Adipocyte (in vitro differentiated cells): ENCODE results near the gene RGS6.
A peak's percentile ranks its signal among the peaks of the same experiment; 100 is the strongest.

Source experiments
- DNase-seq: peaks from one replicate; pipeline ENCODE4 v3.0.0-alpha.2; 2015; ENCODE audit warnings: low read depth
- H3K27me3 ChIP-seq: replicated peaks from 2 replicates; pipeline ENCODE4 v1.7.0; 2013; ENCODE audit warnings: mild to moderate bottlenecking, low read length, moderate library complexity; ENCODE audit not compliant: control insufficient read depth, insufficient read depth
- H3K36me3 ChIP-seq: 2 replicates; pipeline ENCODE4 v1.7.0; 2013; ENCODE audit warnings: low read length, mild to moderate bottlenecking, moderate library complexity; ENCODE audit not compliant: control insufficient read depth, insufficient read depth, severe bottlenecking
- H3K4me1 ChIP-seq: 2 replicates; pipeline ENCODE4 v1.7.0; 2013; ENCODE audit warnings: mild to moderate bottlenecking, low read length, moderate library complexity; ENCODE audit not compliant: control insufficient read depth, insufficient read depth
- H3K4me3 ChIP-seq: 2 replicates; pipeline ENCODE4 v1.7.0; 2013; ENCODE audit warnings: mild to moderate bottlenecking, low read length, moderate library complexity
- H3K9ac ChIP-seq: 2 replicates; pipeline ENCODE4 v1.7.0; 2013; ENCODE audit warnings: mild to moderate bottlenecking, low read length, moderate library complexity
- H3K9me3 ChIP-seq: 2 replicates; pipeline ENCODE4 v1.7.0; 2013; ENCODE audit warnings: mild to moderate bottlenecking, low read length, moderate library complexity; ENCODE audit not compliant: control insufficient read depth

The RGS6 gene

DNA sequence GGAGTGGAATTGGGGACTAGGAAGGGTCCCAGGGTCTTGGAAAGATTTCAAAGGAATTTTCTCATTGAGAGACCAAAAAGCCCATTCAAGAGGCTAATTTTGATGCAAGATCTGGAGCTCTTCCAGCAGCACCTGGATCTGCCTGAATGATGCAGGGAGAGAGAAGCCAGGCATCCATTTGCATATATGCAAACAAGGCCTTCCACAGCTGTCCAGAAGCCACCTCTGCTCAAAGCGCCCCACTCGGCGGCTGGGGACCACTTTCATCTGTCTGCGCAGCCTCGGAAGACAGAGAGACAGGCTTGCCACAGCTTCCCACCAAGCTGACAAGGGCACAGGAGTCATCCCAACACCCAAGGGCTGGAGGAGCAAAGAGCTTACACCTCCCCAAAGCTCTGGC lies 666.1 kb downstream of the RGS6 start:
- H3K4me3 ChIP-seq, result no peak overlapping the region
- H3K9ac ChIP-seq, result no peak overlapping the region
- H3K27me3 ChIP-seq, result peaks cover 11% of the 10 kb centered on the region
- no peaks in the 10 kb centered on the region for H3K36me3 ChIP-seq
- no peaks in the 10 kb centered on the region for H3K4me1 ChIP-seq
- no peaks in the 10 kb centered on the region for H3K9me3 ChIP-seq
- no peak for DNase-seq

DNA sequence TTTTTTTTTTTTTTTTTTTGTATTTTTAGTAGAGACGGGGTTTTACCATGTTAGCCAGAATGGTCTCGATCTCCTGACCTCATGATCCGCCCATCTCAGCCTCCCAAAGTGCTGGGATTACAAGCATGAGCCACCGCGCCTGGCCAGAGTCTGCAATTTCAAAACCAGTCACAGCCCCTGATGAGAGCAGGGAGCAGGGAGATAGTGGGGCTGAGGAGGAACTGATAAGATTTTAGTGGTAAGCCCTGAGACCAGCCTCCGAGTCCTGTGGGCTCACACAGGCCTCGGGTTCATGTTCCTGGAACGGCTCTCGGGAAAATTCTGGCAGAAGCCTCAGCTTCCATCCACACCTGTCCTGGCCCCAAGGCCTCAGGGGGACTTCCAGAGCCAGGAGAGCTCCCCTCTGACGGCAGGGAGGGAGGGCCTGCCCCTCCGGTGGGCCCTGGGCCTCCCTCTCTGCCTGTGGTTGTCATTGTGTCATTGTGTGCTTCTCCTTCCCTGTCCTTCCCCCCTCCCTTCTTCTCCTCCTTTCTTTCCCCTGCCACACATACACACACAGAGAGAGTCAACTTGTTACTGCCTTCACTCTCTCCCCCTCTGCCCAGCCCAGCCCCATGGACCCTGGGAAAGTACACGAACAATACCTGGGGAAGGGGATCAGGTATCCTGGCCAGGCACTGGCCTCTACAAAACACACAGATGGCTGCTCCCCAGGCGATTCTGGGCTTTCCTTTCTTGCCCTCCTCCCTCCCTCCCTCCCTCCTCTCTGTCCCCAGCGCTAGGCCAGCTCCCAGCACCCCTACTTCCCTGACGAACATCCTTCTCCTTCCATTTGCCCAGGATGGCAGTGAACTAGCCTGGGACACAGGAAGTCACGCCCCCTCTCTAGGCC lies 667.6 kb downstream of the RGS6 start:
- H3K9me3 ChIP-seq, result no peaks in the 10 kb centered on the region
- H3K27me3 ChIP-seq, result peaks cover 11% of the 10 kb centered on the region
- H3K4me3 ChIP-seq, result no peak overlapping the region
- no peaks in the 10 kb centered on the region for H3K36me3 ChIP-seq
- H3K4me1 ChIP-seq, result no peaks in the 10 kb centered on the region
- DNase-seq, result no peak
- H3K9ac ChIP-seq, result no peak overlapping the region

DNA sequence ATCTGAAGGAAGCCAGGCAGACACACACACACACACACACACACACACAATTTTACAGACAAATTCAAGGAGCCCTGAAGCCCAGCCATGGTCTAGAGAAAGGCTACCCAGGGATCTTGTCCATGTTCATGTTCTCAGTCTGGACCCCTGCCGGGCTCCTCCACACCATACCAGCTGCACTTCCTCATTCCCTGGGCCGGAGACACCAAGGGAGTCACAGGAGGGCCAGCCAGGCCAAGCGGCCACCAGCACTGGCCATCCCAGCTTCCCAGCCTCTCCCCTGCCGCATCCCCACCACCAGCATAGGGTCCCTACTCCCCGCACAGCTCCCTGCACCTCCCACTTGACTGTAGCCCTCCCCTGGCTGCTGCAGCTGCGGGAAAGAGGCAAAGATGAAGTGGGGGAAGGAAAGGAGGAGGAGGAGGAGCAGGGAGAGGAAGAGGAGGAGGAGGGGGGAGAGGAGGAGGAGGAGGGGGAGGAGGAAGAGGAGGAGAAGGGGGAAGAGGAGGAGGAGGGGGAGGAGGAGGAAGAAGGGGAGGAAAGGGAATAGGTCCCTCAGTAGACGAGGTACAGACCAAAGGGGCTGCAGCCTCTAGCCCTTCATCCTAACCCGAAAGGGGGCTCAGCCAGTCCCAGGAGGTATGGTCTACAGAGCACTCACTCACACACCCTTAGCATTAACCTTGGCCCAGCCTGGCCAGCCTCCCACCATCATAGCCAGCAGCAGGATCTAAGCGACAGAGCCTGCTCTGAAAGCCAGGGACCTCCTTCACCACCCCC lies 668.5 kb downstream of the RGS6 start:
- peaks cover 11% of the 10 kb centered on the region for H3K27me3 ChIP-seq
- H3K36me3 ChIP-seq, result no peaks in the 10 kb centered on the region
- no peaks in the 10 kb centered on the region for H3K4me1 ChIP-seq
- H3K4me3 ChIP-seq, result no peak overlapping the region
- no peaks in the 10 kb centered on the region for H3K9me3 ChIP-seq
- no peak overlapping the region for H3K9ac ChIP-seq
- no peak for DNase-seq

DNA sequence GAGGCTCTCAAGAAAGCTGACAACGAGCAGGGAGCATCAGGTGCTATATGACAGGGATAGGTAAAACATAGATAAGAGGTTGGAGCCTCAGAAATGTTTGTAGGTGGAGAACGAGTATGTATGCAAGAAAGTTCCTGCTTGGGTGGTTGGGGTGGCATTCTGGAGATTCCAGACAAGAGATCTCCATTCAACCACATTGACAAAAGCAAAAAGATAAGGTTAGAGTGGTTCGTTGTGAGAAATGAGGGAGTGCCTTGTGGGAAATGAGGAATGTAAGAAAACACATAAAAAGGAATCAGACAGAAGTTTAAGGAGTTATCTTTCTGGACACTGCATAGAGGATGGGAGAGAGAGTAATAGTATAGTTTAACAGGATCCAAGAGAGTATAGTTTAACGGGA lies 671.4 kb downstream of the RGS6 start:
- DNase-seq, result no peak
- Histone ChIP-seq H3K4me1 (peaks cover 14% of the 10 kb centered on the region), H3K36me3 (no peaks in the 10 kb centered on the region), H3K9ac (no peak overlapping the region), H3K27me3 (no peaks in the 10 kb centered on the region), H3K4me3 (no peak overlapping the region), H3K9me3 (no peaks in the 10 kb centered on the region)

DNA sequence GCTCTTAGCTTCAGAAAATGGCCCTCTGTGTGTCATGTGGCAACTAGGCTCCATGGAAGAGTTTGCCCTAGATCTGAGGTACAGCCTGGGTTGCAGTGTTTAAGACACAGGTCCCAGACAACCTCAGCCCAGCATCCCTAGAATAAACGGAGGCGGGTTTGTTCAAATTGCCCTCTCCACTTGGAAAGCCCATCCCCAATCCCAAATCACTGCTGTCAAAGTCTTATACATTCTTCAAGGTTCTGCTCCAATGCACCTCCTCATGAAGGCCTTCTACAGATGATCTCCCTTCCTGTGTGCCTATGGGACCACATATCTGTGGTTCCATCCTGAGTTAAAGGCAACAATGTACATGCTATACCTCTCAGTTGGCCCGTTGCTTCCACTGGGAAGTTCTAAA lies 671.9 kb downstream of the RGS6 start:
- Histone ChIP-seq H3K4me1 (peaks cover 18% of the 10 kb centered on the region), H3K9me3 (no peaks in the 10 kb centered on the region), H3K36me3 (no peaks in the 10 kb centered on the region), H3K4me3 (no peak overlapping the region), H3K27me3 (no peaks in the 10 kb centered on the region), H3K9ac (no peak overlapping the region)
- no peak for DNase-seq

DNA sequence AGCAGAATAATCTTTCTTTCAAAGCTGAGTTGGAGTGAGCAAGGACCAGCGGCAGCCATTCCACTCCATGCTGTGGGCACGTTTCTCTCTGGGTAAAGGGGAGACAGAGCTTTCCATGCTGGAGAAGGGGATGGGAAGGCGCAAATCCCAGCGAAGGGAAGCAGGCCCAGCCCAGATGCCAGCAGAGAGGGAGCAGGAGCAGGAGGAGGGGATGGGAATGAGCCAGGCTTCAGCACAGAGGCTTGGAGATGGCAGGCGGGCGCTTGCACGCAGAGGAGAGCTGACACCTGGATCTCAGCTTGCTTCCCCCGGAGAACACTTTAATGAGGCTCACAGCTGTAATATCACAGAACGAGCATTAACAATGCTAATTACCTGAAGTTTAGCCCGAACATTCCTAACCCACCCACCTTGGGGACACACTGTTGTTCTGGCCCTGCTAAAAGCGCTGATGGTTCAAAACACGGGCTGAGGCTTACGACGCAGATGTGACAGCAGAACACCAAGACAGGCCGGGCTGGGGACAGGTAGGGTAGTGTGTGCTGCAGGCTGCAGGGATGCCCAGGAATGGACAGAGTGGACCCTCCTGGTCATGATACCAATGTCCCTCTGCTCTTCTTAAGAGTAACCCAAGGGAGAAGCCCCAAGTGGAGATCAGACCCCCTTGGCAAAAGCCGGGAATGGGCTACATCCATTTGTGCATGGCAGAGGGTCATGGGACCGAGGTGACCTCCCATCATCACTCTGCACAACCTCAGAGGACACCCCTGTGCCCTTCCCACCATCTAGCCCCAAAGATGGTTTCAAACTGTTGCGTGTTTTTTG lies 673.1 kb downstream of the RGS6 start:
- DNase-seq, result no peak
- Histone ChIP-seq H3K9me3 (no peaks in the 10 kb centered on the region), H3K27me3 (no peaks in the 10 kb centered on the region)

DNA sequence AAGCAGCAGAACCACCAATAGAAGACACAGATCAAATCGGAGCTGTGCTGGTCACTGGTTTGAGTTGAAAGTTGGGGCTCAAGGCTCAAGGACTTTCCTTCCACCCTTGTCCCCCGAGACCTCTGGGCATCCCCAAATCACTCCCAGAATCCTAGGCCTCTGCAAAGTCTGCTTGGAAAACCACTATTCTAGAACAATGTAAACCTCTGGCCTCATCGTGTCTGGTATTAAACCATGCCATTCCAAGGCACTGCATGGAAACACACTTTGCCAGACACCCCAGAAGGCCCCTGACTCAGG lies 673.6 kb downstream of the RGS6 start:
- DNase-seq, result no peak
- no peak overlapping the region for H3K4me3 ChIP-seq
- no peak overlapping the region for H3K9ac ChIP-seq
- no peaks in the 10 kb centered on the region for H3K9me3 ChIP-seq
- no peaks in the 10 kb centered on the region for H3K27me3 ChIP-seq
- H3K36me3 ChIP-seq, result no peaks in the 10 kb centered on the region
- H3K4me1 ChIP-seq, result peaks cover 18% of the 10 kb centered on the region

More for the DNA sequence above, 673.1 kb downstream of the RGS6 start:
- no peak overlapping the region for H3K9ac ChIP-seq
- no peak overlapping the region for H3K4me3 ChIP-seq
- no peaks in the 10 kb centered on the region for H3K36me3 ChIP-seq
- peaks cover 18% of the 10 kb centered on the region for H3K4me1 ChIP-seq

DNA sequence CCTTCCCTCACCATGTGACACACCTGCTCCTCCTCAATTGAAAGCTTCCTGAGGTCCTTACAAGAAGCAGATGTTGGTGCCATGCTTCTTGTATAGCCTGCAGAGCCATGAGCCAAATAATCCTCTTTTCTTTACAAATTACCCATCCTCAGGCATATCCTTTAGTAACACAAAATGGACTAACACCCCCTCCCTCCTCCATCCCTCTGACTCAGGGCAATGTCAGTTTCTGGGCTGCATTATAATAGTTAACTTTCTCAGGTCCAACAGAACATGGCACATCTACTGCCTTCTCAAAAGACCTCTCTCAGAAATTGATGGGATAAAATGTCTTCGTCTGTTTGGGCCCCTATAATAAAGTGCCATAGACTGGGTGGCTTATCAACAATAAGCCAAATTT lies 674.6 kb downstream of the RGS6 start:
- no peak for DNase-seq
- Histone ChIP-seq H3K4me3 (no peak overlapping the region), H3K4me1 (peaks cover 18% of the 10 kb centered on the region), H3K9ac (no peak overlapping the region), H3K27me3 (no peaks in the 10 kb centered on the region), H3K36me3 (no peaks in the 10 kb centered on the region), H3K9me3 (no peaks in the 10 kb centered on the region)

DNA sequence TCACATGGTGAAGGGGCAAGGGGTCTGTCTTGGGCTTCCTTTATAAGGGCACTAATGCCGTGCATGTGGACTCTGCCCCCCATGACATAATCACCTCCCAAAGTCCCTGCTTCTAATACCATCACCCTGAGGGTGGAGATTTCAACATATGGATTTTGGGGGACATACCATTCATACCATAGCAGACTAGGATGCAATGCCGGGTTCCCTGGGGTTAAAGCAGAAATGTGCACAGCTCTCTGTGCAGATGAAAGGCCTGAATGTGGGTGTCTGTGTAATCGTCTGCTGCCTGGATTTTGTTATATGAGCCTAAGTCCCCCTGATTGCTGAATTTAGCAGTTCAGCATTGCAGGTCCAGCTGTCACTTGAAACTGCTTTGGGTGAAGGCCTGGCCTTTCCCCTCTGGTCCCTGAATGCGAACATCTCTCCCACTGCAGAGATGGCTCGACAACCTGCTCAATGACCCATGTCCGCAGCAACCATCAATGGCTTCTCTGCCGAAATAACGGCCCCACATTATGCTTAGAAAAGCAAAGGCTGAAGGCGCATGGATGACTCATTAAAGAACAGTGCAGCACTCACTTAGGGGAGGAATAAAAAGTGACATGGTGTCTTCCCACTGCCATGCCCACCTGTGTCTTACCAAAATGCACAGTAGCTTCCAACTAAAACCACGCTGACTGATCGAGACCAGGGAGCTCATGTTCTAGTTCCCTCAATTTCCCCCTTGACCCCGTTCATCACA lies 675.3 kb downstream of the RGS6 start:
- Histone ChIP-seq H3K27me3 (no peaks in the 10 kb centered on the region), H3K4me1 (peaks cover 18% of the 10 kb centered on the region), H3K9me3 (no peaks in the 10 kb centered on the region), H3K36me3 (no peaks in the 10 kb centered on the region), H3K4me3 (no peak overlapping the region), H3K9ac (no peak overlapping the region)
- peak; percentile 64 for DNase-seq

DNA sequence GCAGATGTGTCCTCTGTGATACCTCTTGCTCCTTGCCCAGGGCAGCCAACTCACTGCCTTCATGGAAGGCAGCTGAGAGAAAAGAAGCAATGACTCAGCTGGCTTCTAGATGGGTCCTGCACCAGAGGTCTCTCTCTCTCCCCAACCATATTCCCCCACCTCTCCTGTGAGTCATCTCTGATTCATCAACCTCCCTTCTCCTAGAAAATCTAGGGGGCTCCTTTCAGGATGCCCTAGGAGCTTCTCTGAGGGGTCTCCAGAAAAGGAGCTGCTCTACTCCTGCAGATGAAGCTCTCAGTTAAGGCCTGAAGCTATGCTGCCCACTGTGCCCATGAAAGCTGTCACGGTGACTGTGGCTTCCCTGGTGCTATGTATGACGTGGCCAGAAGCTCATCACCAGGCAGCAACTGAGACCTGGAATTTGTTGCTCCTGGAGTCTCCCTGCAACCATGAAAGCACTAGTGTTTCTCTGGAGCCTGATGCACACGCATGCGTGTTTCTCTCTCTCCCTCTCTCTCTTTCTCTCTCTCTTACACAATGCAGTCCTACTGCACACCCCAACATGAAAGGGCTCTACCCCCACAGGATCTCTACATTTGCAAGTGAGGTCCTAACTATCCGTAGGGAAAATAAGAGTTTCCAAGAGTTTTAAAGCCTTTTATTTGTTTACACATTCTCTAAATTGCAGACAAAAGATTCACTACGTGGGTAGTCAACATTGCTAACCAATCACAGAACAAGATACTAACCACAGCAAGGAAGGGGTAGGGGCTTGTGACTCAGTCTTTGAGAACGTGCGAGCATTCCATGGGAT lies 676.4 kb downstream of the RGS6 start:
- Histone ChIP-seq H3K9ac (no peak overlapping the region), H3K36me3 (no peaks in the 10 kb centered on the region), H3K4me1 (peaks cover 18% of the 10 kb centered on the region), H3K9me3 (no peaks in the 10 kb centered on the region), H3K27me3 (no peaks in the 10 kb centered on the region), H3K4me3 (no peak overlapping the region)
- DNase-seq, result peak; percentile 81
